Neutrophil (primary cell): ENCODE data around the gene GLRX5.
"Not testable (repeated sequence)": the region's sequence is repeated elsewhere in the genome, so short reads cannot be mapped to it uniquely, and the experiment has no call there.

Experiments
- H3K27ac ChIP-seq: fragments of 200-600 bp; sonication (generic); 2 replicates; pipeline ENCODE4 v1.5.1; 2016; ENCODE audit warnings: mild to moderate bottlenecking, moderate library complexity
- H3K27me3 ChIP-seq: fragments of 200-600 bp; sonication (generic); 2 replicates; pipeline ENCODE4 v1.6.0; 2016; ENCODE audit warnings: mild to moderate bottlenecking
- H3K36me3 ChIP-seq: fragments of 200-600 bp; sonication (generic); 2 replicates; pipeline ENCODE4 v1.5.1; 2017
- H3K4me1 ChIP-seq, 2 experiments: fragments of 200-600 bp in 1 of 2; sonication (generic) in 1 of 2; 1 replicate in 1 of 2; 2 replicates in 1 of 2; pipeline versions ENCODE4 v1.5.1 to v1.6.1; 2013 to 2016; ENCODE audit warnings: low read depth in 1 of 2, low read length in 1 of 2, mild to moderate bottlenecking in 1 of 2, moderate library complexity in 1 of 2; ENCODE audit not compliant: control insufficient read depth in 1 of 2, insufficient read depth in 1 of 2
- H3K4me3 ChIP-seq, 2 experiments: fragments of 200-600 bp in 1 of 2; sonication (generic) in 1 of 2; 1 replicate in 1 of 2; 2 replicates in 1 of 2; pipeline ENCODE4 v1.5.1; 2013 to 2016; ENCODE audit warnings: low read depth in 1 of 2, low read length in 1 of 2, mild to moderate bottlenecking in 1 of 2, moderate library complexity in 1 of 2
- H3K9me3 ChIP-seq: fragments of 200-600 bp; sonication (generic); 2 replicates; pipeline ENCODE4 v1.5.1; 2016
- CTCF ChIP-seq: fragments of 200-600 bp; sonication (generic); IDR thresholded peaks from 2 replicates; pipeline ENCODE4 v1.5.1; 2016; ENCODE audit warnings: antibody characterized with exemption

Gene GLRX5

GRCh38 chr14:95575840-95576473 is 41.1 kb downstream of the GLRX5 start:
- Histone ChIP-seq H3K36me3 (no peaks in the 10 kb centered on the region), H3K27me3 (peaks cover 30% of the 10 kb centered on the region), H3K4me3 (no peak overlapping the region), H3K27ac (no peak overlapping the region), H3K4me1 (no peaks in the 10 kb centered on the region), H3K9me3 (no peaks in the 10 kb centered on the region)
- no peak for TF ChIP-seq CTCF

- no peak for TF ChIP-seq CTCF
- Histone ChIP-seq H3K27ac (no peak overlapping the region), H3K27me3 (peaks cover 34% of the 10 kb centered on the region), H3K4me3 (no peak overlapping the region), H3K4me1 (no peaks in the 10 kb centered on the region), H3K9me3 (no peaks in the 10 kb centered on the region), H3K36me3 (no peaks in the 10 kb centered on the region)
These were observed 42.4 kb downstream of the GLRX5 start for GRCh38 chr14:95577067-95577800.

GRCh38 chr14:95577870-95578269 is 43.0 kb downstream of the GLRX5 start:
- Histone ChIP-seq H3K27ac (no peak overlapping the region), H3K9me3 (no peaks in the 10 kb centered on the region), H3K27me3 (peaks cover 34% of the 10 kb centered on the region), H3K4me3 (no peak overlapping the region), H3K4me1 (no peaks in the 10 kb centered on the region), H3K36me3 (no peaks in the 10 kb centered on the region)
- TF ChIP-seq CTCF, result no peak

- H3K27ac ChIP-seq, H3K4me1 ChIP-seq: not testable (repeated sequence)
- peaks cover 11% of the 10 kb centered on the region for H3K27me3 ChIP-seq
These were observed 49.2 kb downstream of the GLRX5 start for GRCh38 chr14:95583836-95584617.

GRCh38 chr14:95585953-95586620 is 51.2 kb downstream of the GLRX5 start:
- H3K36me3 ChIP-seq, result no peaks in the 10 kb centered on the region
- no peak for TF ChIP-seq CTCF
- H3K27ac ChIP-seq, result no peak overlapping the region
- peaks cover 10% of the 10 kb centered on the region for H3K27me3 ChIP-seq
- H3K4me1 ChIP-seq, result no peaks in the 10 kb centered on the region
- H3K4me3 ChIP-seq, result no peak overlapping the region
- H3K9me3 ChIP-seq, result no peaks in the 10 kb centered on the region

More at GRCh38 chr14:95583836-95584617, 49.2 kb downstream of the GLRX5 start:
- H3K9me3 ChIP-seq, H3K4me3 ChIP-seq, H3K36me3 ChIP-seq: not testable (repeated sequence)

GRCh38 chr14:95591182-95591581 is 56.3 kb downstream of the GLRX5 start:
- H3K9me3 ChIP-seq, H3K4me1 ChIP-seq, H3K27ac ChIP-seq, H3K36me3 ChIP-seq, H3K4me3 ChIP-seq: not testable (repeated sequence)
- peaks cover 24% of the 10 kb centered on the region for H3K27me3 ChIP-seq
